Measurements from ENCODE around the gene METTL3. TPM values are rescaled to one million over a fixed set of nuclear protein-coding genes. Genes with fewer than 3 reads are reported as not detected.

The METTL3 gene
- total and polyA plus RNA-seq, 2 donors (not counting 1 experiment from before 2014, with no cell fraction given) = 39.2 to 59.9 TPM

DNA sequence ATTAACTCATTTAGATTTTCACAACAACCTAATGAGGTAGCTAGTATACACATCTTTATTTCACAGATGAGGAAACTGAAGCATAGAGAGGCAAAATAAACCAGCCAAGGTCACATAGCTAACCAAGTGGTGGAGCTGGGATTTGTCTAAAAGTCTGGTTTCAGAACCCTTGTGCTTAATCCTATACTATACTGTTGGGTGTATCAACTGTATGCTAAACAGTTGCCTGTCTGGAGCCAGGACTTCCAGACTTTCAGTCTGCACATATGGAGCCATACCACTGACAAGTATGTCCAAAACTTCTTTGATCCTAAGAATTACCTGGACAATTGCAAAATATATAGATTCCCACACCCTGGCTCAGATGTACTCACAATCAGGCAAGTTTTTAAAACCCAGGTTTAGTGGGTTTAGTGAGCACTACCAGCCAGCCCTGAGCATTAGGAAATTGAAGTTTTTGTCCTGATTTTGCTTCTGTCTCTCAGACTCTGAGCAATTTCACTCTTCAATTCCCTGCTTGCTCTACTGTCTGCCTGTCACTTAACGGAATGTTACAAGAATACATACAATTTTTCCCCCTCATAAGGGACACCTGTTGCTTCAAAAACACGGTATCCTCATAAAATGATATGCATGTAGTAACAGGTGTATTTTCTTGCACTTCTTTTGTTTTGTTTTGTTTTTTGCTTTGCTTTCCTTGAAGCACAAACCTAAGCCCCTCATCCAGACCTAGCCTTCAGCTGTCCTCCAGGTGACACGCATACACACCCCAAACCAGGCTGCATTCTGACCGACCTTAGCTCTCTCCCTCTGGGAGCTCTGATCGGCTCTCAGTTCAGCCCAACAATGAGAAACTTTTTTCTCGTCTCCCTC, 24.6 kb upstream of the METTL3 start:
- no peaks in the 10 kb centered on the region for H3K36me3 ChIP-seq (ENCODE audit: control insufficient read depth, insufficient read depth, low read length)
- no peaks in the 10 kb centered on the region for H3K9me3 ChIP-seq (ENCODE audit: control insufficient read depth, insufficient read depth, low read depth, low read length)
- no peak overlapping the region for H3K4me3 ChIP-seq (replicated peaks in 1 of 4; ENCODE audit: control extremely low read depth in 1 of 4, insufficient read depth in 1 of 4, low read depth in 3 of 4, low read length in 4 of 4)
- no peaks in the 10 kb centered on the region for H3K79me2 ChIP-seq (ENCODE audit: control insufficient read depth, insufficient read depth, low read length)
- H2AFZ ChIP-seq (ENCODE audit: low read length) = no peak overlapping the region
- H3K4me2 ChIP-seq (ENCODE audit: extremely low read depth, insufficient read depth, low read length) = no peak overlapping the region
- peaks cover 37% of the 10 kb centered on the region for H3K27me3 ChIP-seq (ENCODE audit: control insufficient read depth, insufficient read depth, low read length)
- no peak overlapping the region for H3K27ac ChIP-seq (ENCODE audit: insufficient read depth, low read length)
- H4K20me1 ChIP-seq (ENCODE audit: control insufficient read depth, extremely low read depth, insufficient read depth, low read length) = no peaks in the 10 kb centered on the region
- H3K4me1 ChIP-seq (ENCODE audit: control insufficient read depth, extremely low read depth, insufficient read depth, low read length) = no peaks in the 10 kb centered on the region
- peak; percentile 66 for TF ChIP-seq EZH2 (IDR thresholded peaks at IDR 0.05; ENCODE audit: low read length, missing control alignments)
- TF ChIP-seq, protein P1, sequence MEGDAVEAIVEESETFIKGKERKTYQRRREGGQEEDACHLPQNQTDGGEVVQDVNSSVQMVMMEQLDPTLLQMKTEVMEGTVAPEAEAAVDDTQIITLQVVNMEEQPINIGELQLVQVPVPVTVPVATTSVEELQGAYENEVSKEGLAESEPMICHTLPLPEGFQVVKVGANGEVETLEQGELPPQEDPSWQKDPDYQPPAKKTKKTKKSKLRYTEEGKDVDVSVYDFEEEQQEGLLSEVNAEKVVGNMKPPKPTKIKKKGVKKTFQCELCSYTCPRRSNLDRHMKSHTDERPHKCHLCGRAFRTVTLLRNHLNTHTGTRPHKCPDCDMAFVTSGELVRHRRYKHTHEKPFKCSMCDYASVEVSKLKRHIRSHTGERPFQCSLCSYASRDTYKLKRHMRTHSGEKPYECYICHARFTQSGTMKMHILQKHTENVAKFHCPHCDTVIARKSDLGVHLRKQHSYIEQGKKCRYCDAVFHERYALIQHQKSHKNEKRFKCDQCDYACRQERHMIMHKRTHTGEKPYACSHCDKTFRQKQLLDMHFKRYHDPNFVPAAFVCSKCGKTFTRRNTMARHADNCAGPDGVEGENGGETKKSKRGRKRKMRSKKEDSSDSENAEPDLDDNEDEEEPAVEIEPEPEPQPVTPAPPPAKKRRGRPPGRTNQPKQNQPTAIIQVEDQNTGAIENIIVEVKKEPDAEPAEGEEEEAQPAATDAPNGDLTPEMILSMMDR (conservative IDR thresholded peaks at IDR 0.05 in 1 of 2, IDR thresholded peaks at IDR 0.05 in 1 of 2; ENCODE audit: low read depth in 1 of 2, low read length in 2 of 2) = no peak
- no peak for DNase-seq (ENCODE audit: low read depth in 2 of 2)
- no peak overlapping the region for H3K9ac ChIP-seq (ENCODE audit: insufficient read depth, low read length)

DNA sequence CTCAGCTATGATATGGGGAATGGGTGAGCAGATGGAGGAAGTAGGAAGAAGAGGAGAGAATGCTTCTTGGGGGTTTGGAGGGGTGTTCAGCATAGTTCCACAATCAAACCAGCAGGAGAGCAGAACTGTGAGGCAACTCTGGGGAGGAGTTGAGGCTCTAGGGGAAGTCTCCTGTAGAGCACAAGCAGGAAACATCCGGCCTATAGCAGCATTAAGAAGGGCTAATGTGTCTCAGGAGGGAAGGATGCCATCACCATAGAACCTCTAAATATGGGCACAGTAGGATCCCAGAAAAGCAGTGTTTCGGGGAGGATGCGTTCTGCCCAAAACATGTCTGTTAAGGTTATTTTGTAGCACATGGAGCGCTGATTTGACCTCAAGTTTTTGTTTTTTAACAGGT, 23.4 kb upstream of the METTL3 start:
- H3K4me3 ChIP-seq (replicated peaks in 1 of 4; ENCODE audit: control extremely low read depth in 1 of 4, insufficient read depth in 1 of 4, low read depth in 3 of 4, low read length in 4 of 4) = no peak overlapping the region
- no peak for DNase-seq (ENCODE audit: low read depth in 2 of 2)
- no peak overlapping the region for H3K4me2 ChIP-seq (ENCODE audit: extremely low read depth, insufficient read depth, low read length)
- H3K4me1 ChIP-seq (ENCODE audit: control insufficient read depth, extremely low read depth, insufficient read depth, low read length) = no peaks in the 10 kb centered on the region
- no peaks in the 10 kb centered on the region for H3K9me3 ChIP-seq (ENCODE audit: control insufficient read depth, insufficient read depth, low read depth, low read length)
- no peaks in the 10 kb centered on the region for H4K20me1 ChIP-seq (ENCODE audit: control insufficient read depth, extremely low read depth, insufficient read depth, low read length)
- no peak overlapping the region for H3K27ac ChIP-seq (ENCODE audit: insufficient read depth, low read length)
- no peak for TF ChIP-seq EZH2 (IDR thresholded peaks at IDR 0.05; ENCODE audit: low read length, missing control alignments)
- TF ChIP-seq, protein P1 (conservative IDR thresholded peaks at IDR 0.05 in 1 of 2, IDR thresholded peaks at IDR 0.05 in 1 of 2; ENCODE audit: low read depth in 1 of 2, low read length in 2 of 2) = no peak
- H3K36me3 ChIP-seq (ENCODE audit: control insufficient read depth, insufficient read depth, low read length) = no peaks in the 10 kb centered on the region
- peaks cover 37% of the 10 kb centered on the region for H3K27me3 ChIP-seq (ENCODE audit: control insufficient read depth, insufficient read depth, low read length)
- H3K9ac ChIP-seq (ENCODE audit: insufficient read depth, low read length) = no peak overlapping the region
- H3K79me2 ChIP-seq (ENCODE audit: control insufficient read depth, insufficient read depth, low read length) = no peaks in the 10 kb centered on the region
- H2AFZ ChIP-seq (ENCODE audit: low read length) = no peak overlapping the region

DNA sequence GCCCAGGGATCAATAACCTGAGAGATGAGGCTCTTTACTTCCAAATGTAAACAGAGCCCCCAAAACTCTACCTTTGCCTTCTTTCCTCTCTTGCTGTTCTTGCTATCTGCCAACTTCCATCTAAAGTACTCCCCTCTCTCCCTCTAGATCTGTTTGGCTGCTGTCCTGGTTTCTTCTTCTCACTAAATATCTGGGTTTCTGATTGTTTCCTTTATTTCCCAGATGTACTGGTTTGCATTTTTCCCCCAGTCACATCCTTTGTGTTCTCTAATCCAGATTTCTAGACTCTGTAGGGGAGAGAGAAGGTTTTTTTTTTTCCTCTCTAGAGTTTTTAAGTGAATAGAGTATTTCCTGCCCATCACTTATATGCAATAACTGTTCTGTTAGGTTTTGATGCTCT, 22.2 kb upstream of the METTL3 start:
- Histone ChIP-seq H4K20me1 (ENCODE audit: control insufficient read depth, extremely low read depth, insufficient read depth, low read length) (no peaks in the 10 kb centered on the region), H3K9ac (ENCODE audit: insufficient read depth, low read length) (no peak overlapping the region), H3K4me1 (ENCODE audit: control insufficient read depth, extremely low read depth, insufficient read depth, low read length) (no peaks in the 10 kb centered on the region)

More for the DNA sequence above, 22.2 kb upstream of the METTL3 start:
- TF ChIP-seq EZH2 (IDR thresholded peaks at IDR 0.05; ENCODE audit: low read length, missing control alignments) = no peak
- Histone ChIP-seq H3K4me2 (ENCODE audit: extremely low read depth, insufficient read depth, low read length) (no peak overlapping the region), H3K4me3 (replicated peaks in 1 of 4; ENCODE audit: control extremely low read depth in 1 of 4, insufficient read depth in 1 of 4, low read depth in 3 of 4, low read length in 4 of 4) (no peak overlapping the region), H3K79me2 (ENCODE audit: control insufficient read depth, insufficient read depth, low read length) (no peaks in the 10 kb centered on the region), H3K27ac (ENCODE audit: insufficient read depth, low read length) (no peak overlapping the region), H3K9me3 (ENCODE audit: control insufficient read depth, insufficient read depth, low read depth, low read length) (no peaks in the 10 kb centered on the region), H3K36me3 (ENCODE audit: control insufficient read depth, insufficient read depth, low read length) (no peaks in the 10 kb centered on the region), H3K27me3 (ENCODE audit: control insufficient read depth, insufficient read depth, low read length) (peaks cover 37% of the 10 kb centered on the region), H2AFZ (ENCODE audit: low read length) (no peak overlapping the region)
- DNase-seq (ENCODE audit: low read depth in 2 of 2) = no peak
